ENCODE measurements around the gene SPINK8. TPM values are rescaled to one million over a fixed set of nuclear protein-coding genes. Genes with fewer than 3 reads are reported as not detected.

SPINK8 gene
- total RNA-seq, 1 experiment from 2014 or later: not detected

GRCh38 chr3:48301020-48301799, 32.3 kb downstream of the SPINK8 start, which contains the start of gene NME6:
TSS of gene NME6 (minus strand) at chr3:48301367.
- H4K20me1 ChIP-seq (ENCODE audit: insufficient read depth): no peaks in the 10 kb centered on the region
- no peaks in the 10 kb centered on the region for H3K27me3 ChIP-seq (ENCODE audit: insufficient read depth, low read length)
- H3K9me2 ChIP-seq (ENCODE audit: insufficient read depth): no peaks in the 10 kb centered on the region
- DNase-seq (ENCODE audit: low read depth, low spot score) (peak; percentile 76), ATAC-seq (peak; percentile 92)
- no peaks in the 10 kb centered on the region for H3K9me3 ChIP-seq (ENCODE audit: control insufficient read depth in 1 of 2, insufficient read depth in 1 of 2, low read depth in 1 of 2, low read length in 2 of 2)
- H3K36me3 ChIP-seq (ENCODE audit: control insufficient read depth in 1 of 2, insufficient read depth in 2 of 2, low read length in 2 of 2): peaks cover 5 to 25% of the 10 kb centered on the region in 2 experiments; a peak in 2 of 4 replicates
- H3K4me2 ChIP-seq (ENCODE audit: low read length): peak within 1 kb of the TSS; percentile 84
- H3K9ac ChIP-seq (ENCODE audit: low read length): peak within 1 kb of the TSS; percentile 92
- H3K27ac ChIP-seq (ENCODE audit: low read depth, low read length): peak within 1 kb of the TSS; percentile 97
- ChIA-PET RAD21 (ENCODE audit: low non-redundant PET in 1 of 2, low total read pairs in 2 of 2, uncharacterized antibody in 2 of 2, unreplicated experiment in 2 of 2) (no interaction called here), POLR2A (no interaction called here), CTCF (no interaction called here)
- peaks cover 15% of the 10 kb centered on the region for H3K79me2 ChIP-seq (ENCODE audit: insufficient read depth, low read length)
- H3K4me1 ChIP-seq (ENCODE audit: control insufficient read depth in 1 of 2, insufficient read depth in 2 of 2, low read length in 2 of 2): peaks cover 7 to 33% of the 10 kb centered on the region in 2 experiments
- TF ChIP-seq YY1 (IDR thresholded peaks at IDR 0.05; ENCODE audit: extremely low read depth, insufficient replicate concordance, low read depth, low read length): peak; percentile 75
- TF ChIP-seq ELF1 (IDR thresholded peaks at IDR 0.05; ENCODE audit: borderline replicate concordance, low read depth): no peak
- no peak for TF ChIP-seq REST (IDR thresholded peaks at IDR 0.05; ENCODE audit: low read depth)
- peak; percentile 96 for TF ChIP-seq EGR1 (IDR thresholded peaks at IDR 0.05; ENCODE audit: low read depth)
- peak; percentile 90 for TF ChIP-seq POLR2AphosphoS5 (IDR thresholded peaks at IDR 0.05; ENCODE audit: low read depth, low read length)
- TF ChIP-seq ZNF274 (IDR thresholded peaks at IDR 0.05; ENCODE audit: low read depth, low read length): no peak
- TF ChIP-seq POLR2A (IDR thresholded peaks at IDR 0.05; ENCODE audit: borderline replicate concordance, extremely low read depth, insufficient read depth, insufficient read length): peak; percentile 90
- TF ChIP-seq MAX (IDR thresholded peaks at IDR 0.05): peak; percentile 96
- TF ChIP-seq ZFX (IDR thresholded peaks at IDR 0.05): peak; percentile 87
- peak; percentile 25; the same call in 1 of the 2 replicates for TF ChIP-seq SRF (IDR thresholded peaks at IDR 0.05; ENCODE audit: low read depth)
- peak; percentile 59; the same call in 1 of the 2 replicates for TF ChIP-seq SP1 (IDR thresholded peaks at IDR 0.05; ENCODE audit: low read depth)
- no peak for TF ChIP-seq RAD21 (IDR thresholded peaks at IDR 0.05; ENCODE audit: low read depth)
- TF ChIP-seq EZH2 (IDR thresholded peaks at IDR 0.05): no peak
- TF ChIP-seq CBX3 (IDR thresholded peaks at IDR 0.05; ENCODE audit: low read depth): peak; percentile 27; the same call in 1 of the 2 replicates
- peak; percentile 92 for TF ChIP-seq SIN3A (IDR thresholded peaks at IDR 0.05; ENCODE audit: low read depth)
- no TSS peak for BruUV-seq (replicated peaks)
- intact Hi-C loops (cut with micrococcal nuclease): no loop called here
- peak within 1 kb of the TSS; percentile 81 to 85 for H3K4me3 ChIP-seq (replicated peaks in 1 of 2; ENCODE audit: low read depth in 1 of 2, low read length in 2 of 2)
- no peak within 1 kb of the TSS for H2AFZ ChIP-seq (ENCODE audit: low read depth, low read length, poor library complexity, severe bottlenecking)
